K562 (cell line): ENCODE measurements around the gene CS. TPM values are rescaled to one million over a fixed set of nuclear protein-coding genes. Genes with fewer than 3 reads are reported as not detected.

Experiments
- CREB1 ChIP-seq, 2 experiments: sonication (generic) in 1 of 2; formaldehyde crosslinking in 1 of 2; IDR thresholded peaks; 2 replicates each; pipeline versions ENCODE4 v1.6.1 to v1.8.0; 2012 to 2022; ENCODE audit warnings: inconsistent platforms in 1 of 2, mild to moderate bottlenecking in 1 of 2, missing genetic modification reagents in 1 of 2, moderate library complexity in 1 of 2
- CSDE1 ChIP-seq, 2 experiments: fragments of 450-650 bp; IDR thresholded peaks; 2 replicates each; pipeline ENCODE4 v1.6.1; 2016; ENCODE audit warnings: mild to moderate bottlenecking in 1 of 2
- ETV5 ChIP-seq: sonication (generic); formaldehyde crosslinking; IDR thresholded peaks from 2 replicates; pipeline ENCODE4 v1.4.0; 2020; ENCODE audit warnings: low read depth, mild to moderate bottlenecking, missing genetic modification reagents
- KLF13 ChIP-seq: fragments of 450-650 bp; IDR thresholded peaks from 2 replicates; pipeline ENCODE4 v1.6.1; 2016; ENCODE audit warnings: missing genetic modification characterization, low read depth, mild to moderate bottlenecking, missing compliant biosample characterization, moderate library complexity, borderline replicate concordance
- MAZ ChIP-seq, 2 experiments: fragments of 450-650 bp in 1 of 2; sonication (generic) in 1 of 2; formaldehyde crosslinking; IDR thresholded peaks in 1 of 2; conservative IDR thresholded peaks in 1 of 2; 2 replicates each; pipeline versions ENCODE4 v1.4.0 to v1.5.0; 2020; ENCODE audit warnings: mild to moderate bottlenecking in 1 of 2, missing genetic modification reagents in 1 of 2
- SAFB2 ChIP-seq: fragments of 200-400 bp; formaldehyde crosslinking; IDR thresholded peaks from 2 replicates; pipeline ENCODE4 v1.6.1; 2018; ENCODE audit warnings: borderline replicate concordance, low read length, low read depth, moderate library complexity; ENCODE audit not compliant: severe bottlenecking
- SNRNP70 ChIP-seq: fragments of 200-400 bp; formaldehyde crosslinking; optimal IDR thresholded peaks from 2 replicates; pipeline ENCODE3; 2017; ENCODE audit warnings: low read depth, low read length
- ZNF431 ChIP-seq: sonication (generic); formaldehyde crosslinking; IDR thresholded peaks from 2 replicates; pipeline ENCODE4 v1.8.0; 2022; ENCODE audit warnings: mild to moderate bottlenecking, missing genetic modification reagents
- polyA plus RNA-seq, 8 experiments: library from polyadenylated mRNA; depleted of rRNA in 4 of 8; stranded (reverse) in 5 of 8; unstranded in 3 of 8; fragments of >200 nt; fragmentation: Nextera tagmentation in 2 of 8; fragmentation: Illumina TruSeq in 1 of 8; extraction: Ambion mirVana in 2 of 8; extraction: Trizol in 1 of 8; gene quantifications; 2 replicates each; pipeline versions ENCODE4 v1.2.1 to v1.2.3, GENCODE V29; 2011 to 2014; ENCODE audit warnings: inconsistent platforms in 1 of 8, missing spikeins in 1 of 8
- total RNA-seq, 7 experiments: library from RNA; depleted of rRNA in 6 of 7; stranded (reverse); fragments of >200 nt in 6 of 7; fragmentation: Illumina TruSeq in 2 of 7; extraction: Trizol in 2 of 7; gene quantifications; 2 replicates each; pipeline versions ENCODE4 v1.2.1 to v1.2.3, GENCODE V29; 2011 to 2021; ENCODE audit warnings: low replicate concordance in 1 of 7
- TF ChIP-seq, protein P1 (sequence below): sonication (generic); formaldehyde crosslinking; IDR thresholded peaks from 2 replicates; pipeline ENCODE4 v1.8.0; 2022; ENCODE audit warnings: mild to moderate bottlenecking, missing genetic modification reagents
- TF ChIP-seq, protein P2 (sequence below), 3 experiments: IDR thresholded peaks in 2 of 3; conservative IDR thresholded peaks in 1 of 3; 2 replicates each; pipeline ENCODE4 v1.5.1; 2011 to 2012; ENCODE audit warnings: low read length in 3 of 3, mild to moderate bottlenecking in 3 of 3, control low read depth in 2 of 3, improper control_type of control experiment in 1 of 3, inconsistent platforms in 1 of 3, low read depth in 1 of 3, mixed read lengths in 1 of 3, moderate library complexity in 1 of 3; ENCODE audit not compliant: insufficient read depth in 2 of 3
- TF ChIP-seq, protein P3 (sequence below): fragments of 450-650 bp; IDR thresholded peaks from 2 replicates; pipeline ENCODE4 v1.6.1; 2016; ENCODE audit warnings: low read depth

CS gene
- total and polyA plus RNA-seq, 9 of the 15 experiments (the other 6 are each of a cell fraction or from before 2014, with no cell fraction given): 99.9 to 390 (median 149) TPM

DNA sequence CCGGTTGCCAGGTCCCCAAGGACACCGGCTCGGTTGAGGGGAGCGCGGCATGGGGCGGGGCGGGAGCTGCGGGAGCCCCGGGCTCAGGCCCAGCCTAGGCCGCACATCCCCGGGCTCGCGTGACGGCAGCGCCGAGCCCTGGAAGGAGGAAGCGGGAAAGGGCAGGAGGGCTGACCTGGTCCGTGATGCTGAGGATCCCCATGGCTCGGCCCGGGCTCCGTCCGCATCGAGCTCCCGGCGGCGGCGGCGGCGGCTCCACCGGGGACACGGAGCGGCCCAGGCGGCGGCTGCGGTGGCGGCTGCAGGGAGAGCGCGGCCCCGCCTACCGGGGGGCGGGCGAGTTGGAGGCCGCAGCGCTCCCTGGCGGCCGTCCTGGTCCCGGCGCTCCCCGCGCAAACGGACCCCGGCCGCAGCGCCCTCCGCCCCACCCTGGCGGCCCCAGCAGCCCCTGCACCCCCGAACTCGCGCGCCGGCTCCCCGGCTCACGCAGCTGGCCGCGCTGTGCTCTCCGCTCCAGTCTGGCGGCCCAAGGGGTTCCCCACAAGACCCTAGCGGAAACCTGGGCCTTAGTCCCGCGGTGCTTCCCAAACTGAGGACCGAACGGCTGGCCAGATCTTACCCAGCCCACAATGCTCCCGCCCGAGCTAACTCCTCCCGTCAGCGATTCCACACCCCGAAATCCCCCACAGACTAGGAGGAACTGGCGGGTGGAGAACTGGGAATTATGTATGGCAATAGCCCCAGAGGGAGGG, 41.9 kb downstream of the CS start, which contains the start of gene ANKRD52 (continued):
- TF ChIP-seq, protein P1, sequence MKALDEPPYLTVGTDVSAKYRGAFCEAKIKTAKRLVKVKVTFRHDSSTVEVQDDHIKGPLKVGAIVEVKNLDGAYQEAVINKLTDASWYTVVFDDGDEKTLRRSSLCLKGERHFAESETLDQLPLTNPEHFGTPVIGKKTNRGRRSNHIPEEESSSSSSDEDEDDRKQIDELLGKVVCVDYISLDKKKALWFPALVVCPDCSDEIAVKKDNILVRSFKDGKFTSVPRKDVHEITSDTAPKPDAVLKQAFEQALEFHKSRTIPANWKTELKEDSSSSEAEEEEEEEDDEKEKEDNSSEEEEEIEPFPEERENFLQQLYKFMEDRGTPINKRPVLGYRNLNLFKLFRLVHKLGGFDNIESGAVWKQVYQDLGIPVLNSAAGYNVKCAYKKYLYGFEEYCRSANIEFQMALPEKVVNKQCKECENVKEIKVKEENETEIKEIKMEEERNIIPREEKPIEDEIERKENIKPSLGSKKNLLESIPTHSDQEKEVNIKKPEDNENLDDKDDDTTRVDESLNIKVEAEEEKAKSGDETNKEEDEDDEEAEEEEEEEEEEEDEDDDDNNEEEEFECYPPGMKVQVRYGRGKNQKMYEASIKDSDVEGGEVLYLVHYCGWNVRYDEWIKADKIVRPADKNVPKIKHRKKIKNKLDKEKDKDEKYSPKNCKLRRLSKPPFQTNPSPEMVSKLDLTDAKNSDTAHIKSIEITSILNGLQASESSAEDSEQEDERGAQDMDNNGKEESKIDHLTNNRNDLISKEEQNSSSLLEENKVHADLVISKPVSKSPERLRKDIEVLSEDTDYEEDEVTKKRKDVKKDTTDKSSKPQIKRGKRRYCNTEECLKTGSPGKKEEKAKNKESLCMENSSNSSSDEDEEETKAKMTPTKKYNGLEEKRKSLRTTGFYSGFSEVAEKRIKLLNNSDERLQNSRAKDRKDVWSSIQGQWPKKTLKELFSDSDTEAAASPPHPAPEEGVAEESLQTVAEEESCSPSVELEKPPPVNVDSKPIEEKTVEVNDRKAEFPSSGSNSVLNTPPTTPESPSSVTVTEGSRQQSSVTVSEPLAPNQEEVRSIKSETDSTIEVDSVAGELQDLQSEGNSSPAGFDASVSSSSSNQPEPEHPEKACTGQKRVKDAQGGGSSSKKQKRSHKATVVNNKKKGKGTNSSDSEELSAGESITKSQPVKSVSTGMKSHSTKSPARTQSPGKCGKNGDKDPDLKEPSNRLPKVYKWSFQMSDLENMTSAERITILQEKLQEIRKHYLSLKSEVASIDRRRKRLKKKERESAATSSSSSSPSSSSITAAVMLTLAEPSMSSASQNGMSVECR: peak; percentile 92
- no peak for TF ChIP-seq SAFB2
- peak in 1 of 2 experiments; percentile 95; a peak in 3 of 4 replicates for TF ChIP-seq MAZ (CRISPR knock-in tag; conservative IDR thresholded peaks at IDR 0.05 in 1 of 2, IDR thresholded peaks at IDR 0.05 in 1 of 2)
- TF ChIP-seq, protein P2, sequence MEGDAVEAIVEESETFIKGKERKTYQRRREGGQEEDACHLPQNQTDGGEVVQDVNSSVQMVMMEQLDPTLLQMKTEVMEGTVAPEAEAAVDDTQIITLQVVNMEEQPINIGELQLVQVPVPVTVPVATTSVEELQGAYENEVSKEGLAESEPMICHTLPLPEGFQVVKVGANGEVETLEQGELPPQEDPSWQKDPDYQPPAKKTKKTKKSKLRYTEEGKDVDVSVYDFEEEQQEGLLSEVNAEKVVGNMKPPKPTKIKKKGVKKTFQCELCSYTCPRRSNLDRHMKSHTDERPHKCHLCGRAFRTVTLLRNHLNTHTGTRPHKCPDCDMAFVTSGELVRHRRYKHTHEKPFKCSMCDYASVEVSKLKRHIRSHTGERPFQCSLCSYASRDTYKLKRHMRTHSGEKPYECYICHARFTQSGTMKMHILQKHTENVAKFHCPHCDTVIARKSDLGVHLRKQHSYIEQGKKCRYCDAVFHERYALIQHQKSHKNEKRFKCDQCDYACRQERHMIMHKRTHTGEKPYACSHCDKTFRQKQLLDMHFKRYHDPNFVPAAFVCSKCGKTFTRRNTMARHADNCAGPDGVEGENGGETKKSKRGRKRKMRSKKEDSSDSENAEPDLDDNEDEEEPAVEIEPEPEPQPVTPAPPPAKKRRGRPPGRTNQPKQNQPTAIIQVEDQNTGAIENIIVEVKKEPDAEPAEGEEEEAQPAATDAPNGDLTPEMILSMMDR (IDR thresholded peaks at IDR 0.05 in 2 of 3, conservative IDR thresholded peaks at IDR 0.05 in 1 of 3; ENCODE audit: insufficient read depth in 2 of 3, low read depth in 1 of 3, low read length in 3 of 3): peak; percentile 45 to 96 (median 69); a peak in 5 of 6 replicates
- peak; percentile 47; the same call in 1 of the 2 replicates for TF ChIP-seq ZNF431 (CRISPR knock-in tag)
- TF ChIP-seq, protein P3, sequence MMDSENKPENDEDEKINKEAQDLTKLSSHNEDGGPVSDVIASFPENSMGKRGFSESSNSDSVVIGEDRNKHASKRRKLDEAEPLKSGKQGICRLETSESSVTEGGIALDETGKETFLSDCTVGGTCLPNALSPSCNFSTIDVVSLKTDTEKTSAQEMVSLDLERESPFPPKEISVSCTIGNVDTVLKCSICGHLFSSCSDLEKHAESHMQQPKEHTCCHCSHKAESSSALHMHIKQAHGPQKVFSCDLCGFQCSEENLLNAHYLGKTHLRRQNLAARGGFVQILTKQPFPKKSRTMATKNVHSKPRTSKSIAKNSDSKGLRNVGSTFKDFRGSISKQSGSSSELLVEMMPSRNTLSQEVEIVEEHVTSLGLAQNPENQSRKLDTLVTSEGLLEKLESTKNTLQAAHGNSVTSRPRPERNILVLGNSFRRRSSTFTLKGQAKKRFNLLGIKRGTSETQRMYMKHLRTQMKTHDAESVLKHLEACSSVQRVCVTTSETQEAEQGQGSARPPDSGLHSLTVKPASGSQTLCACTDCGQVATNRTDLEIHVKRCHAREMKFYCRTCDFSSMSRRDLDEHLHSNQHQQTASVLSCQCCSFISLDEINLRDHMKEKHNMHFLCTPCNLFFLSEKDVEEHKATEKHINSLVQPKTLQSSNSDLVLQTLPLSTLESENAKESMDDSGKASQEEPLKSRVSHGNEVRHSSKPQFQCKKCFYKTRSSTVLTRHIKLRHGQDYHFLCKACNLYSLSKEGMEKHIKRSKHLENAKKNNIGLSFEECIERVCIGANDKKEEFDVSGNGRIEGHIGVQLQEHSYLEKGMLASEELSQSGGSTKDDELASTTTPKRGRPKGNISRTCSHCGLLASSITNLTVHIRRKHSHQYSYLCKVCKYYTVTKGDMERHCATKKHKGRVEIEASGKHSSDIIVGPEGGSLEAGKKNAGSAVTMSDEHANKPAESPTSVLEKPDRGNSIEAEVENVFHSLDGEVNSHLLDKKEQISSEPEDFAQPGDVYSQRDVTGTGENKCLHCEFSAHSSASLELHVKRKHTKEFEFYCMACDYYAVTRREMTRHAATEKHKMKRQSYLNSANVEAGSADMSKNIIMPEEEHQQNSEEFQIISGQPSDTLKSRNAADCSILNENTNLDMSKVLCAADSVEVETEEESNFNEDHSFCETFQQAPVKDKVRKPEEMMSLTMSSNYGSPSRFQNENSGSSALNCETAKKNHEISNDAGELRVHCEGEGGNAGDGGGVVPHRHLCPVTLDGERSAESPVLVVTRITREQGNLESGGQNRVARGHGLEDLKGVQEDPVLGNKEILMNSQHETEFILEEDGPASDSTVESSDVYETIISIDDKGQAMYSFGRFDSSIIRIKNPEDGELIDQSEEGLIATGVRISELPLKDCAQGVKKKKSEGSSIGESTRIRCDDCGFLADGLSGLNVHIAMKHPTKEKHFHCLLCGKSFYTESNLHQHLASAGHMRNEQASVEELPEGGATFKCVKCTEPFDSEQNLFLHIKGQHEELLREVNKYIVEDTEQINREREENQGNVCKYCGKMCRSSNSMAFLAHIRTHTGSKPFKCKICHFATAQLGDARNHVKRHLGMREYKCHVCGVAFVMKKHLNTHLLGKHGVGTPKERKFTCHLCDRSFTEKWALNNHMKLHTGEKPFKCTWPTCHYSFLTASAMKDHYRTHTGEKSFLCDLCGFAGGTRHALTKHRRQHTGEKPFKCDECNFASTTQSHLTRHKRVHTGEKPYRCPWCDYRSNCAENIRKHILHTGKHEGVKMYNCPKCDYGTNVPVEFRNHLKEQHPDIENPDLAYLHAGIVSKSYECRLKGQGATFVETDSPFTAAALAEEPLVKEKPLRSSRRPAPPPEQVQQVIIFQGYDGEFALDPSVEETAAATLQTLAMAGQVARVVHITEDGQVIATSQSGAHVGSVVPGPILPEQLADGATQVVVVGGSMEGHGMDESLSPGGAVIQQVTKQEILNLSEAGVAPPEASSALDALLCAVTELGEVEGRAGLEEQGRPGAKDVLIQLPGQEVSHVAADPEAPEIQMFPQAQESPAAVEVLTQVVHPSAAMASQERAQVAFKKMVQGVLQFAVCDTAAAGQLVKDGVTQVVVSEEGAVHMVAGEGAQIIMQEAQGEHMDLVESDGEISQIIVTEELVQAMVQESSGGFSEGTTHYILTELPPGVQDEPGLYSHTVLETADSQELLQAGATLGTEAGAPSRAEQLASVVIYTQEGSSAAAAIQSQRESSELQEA: no peak
- no peak for TF ChIP-seq CREB1 (IDR thresholded peaks at IDR 0.05)
- TF ChIP-seq CREB1 (CRISPR knock-in tag; IDR thresholded peaks at IDR 0.05): 0 out of 2 replicates have a peak, but pooled peaks have one; percentile 30
- TF ChIP-seq KLF13 (tag): no peak
- no peak for TF ChIP-seq CSDE1 (IDR thresholded peaks at IDR 0.05)
- TF ChIP-seq SNRNP70: no peak
- TF ChIP-seq ETV5: peak; percentile 52; the same call in 1 of the 2 replicates
